Small intestine (tissue), 7 donors: ENCODE results near the gene GAREM2. TPM values are rescaled to one million over a fixed set of nuclear protein-coding genes. Genes with fewer than 3 reads are reported as not detected.

Source experiments
- DNase-seq, 2 donors: peaks; one replicate each; pipeline versions ENCODE4 v3.0.0 to v3.0.0-alpha.2; 2013
- FAIRE-seq: peaks from 2 replicates; lab custom pipeline; 2012; peaks lifted over from hg19 to GRCh38; lab: Jason Lieb, UNC
- H3K27ac ChIP-seq, 3 donors: one replicate each; pipeline ENCODE4 v1.5.1; 2013; ENCODE audit warnings: low read length in 2 of 3, mild to moderate bottlenecking in 2 of 3, control low read depth in 1 of 3, inconsistent platforms in 1 of 3, low read depth in 1 of 3, moderate library complexity in 1 of 3
- H3K27me3 ChIP-seq, 3 donors: one replicate each; pipeline ENCODE4 v1.6.1; 2013; ENCODE audit warnings: low read length in 3 of 3, inconsistent platforms in 1 of 3; ENCODE audit not compliant: control insufficient read depth in 3 of 3, insufficient read depth in 3 of 3
- H3K36me3 ChIP-seq, 3 donors: one replicate each; pipeline ENCODE4 v1.6.1; 2013; ENCODE audit warnings: low read length in 3 of 3, inconsistent platforms in 1 of 3, low read depth in 1 of 3, mild to moderate bottlenecking in 1 of 3, moderate library complexity in 1 of 3; ENCODE audit not compliant: control insufficient read depth in 3 of 3, insufficient read depth in 2 of 3
- H3K4me1 ChIP-seq, 3 donors: one replicate each; pipeline ENCODE4 v1.6.1; 2013; ENCODE audit warnings: low read length in 2 of 3, inconsistent platforms in 1 of 3, low read depth in 1 of 3, mild to moderate bottlenecking in 1 of 3, moderate library complexity in 1 of 3; ENCODE audit not compliant: control insufficient read depth in 3 of 3, insufficient read depth in 2 of 3
- H3K4me3 ChIP-seq, 3 donors: one replicate each; pipeline ENCODE4 v1.5.1; 2013; ENCODE audit warnings: low read length in 3 of 3, control low read depth in 1 of 3, inconsistent platforms in 1 of 3, low read depth in 1 of 3, mild to moderate bottlenecking in 1 of 3, moderate library complexity in 1 of 3
- H3K9me3 ChIP-seq, 2 donors: one replicate each; pipeline ENCODE4 v1.6.1; 2013; ENCODE audit warnings: low read depth in 1 of 2, low read length in 1 of 2; ENCODE audit not compliant: control insufficient read depth in 2 of 2, insufficient read depth in 1 of 2
- WGBS, 3 donors: extraction: QIAGEN DNeasy Blood & Tissue Kit; methylation state at CpG; one replicate each; pipeline ENCODE4 v1.1.7; 2013; 5-methylcytosine and 5-hydroxymethylcytosine counted together
- polyA plus RNA-seq, 4 donors: library from polyadenylated mRNA; stranded (reverse) in 3 of 4; unstranded in 1 of 4; fragments of 200-250 nt in 3 of 4; fragments of 120-200 nt in 1 of 4; gene quantifications; one replicate each; pipeline versions ENCODE4 v1.2.1 to v1.2.3, GENCODE V29; 2013
- donor health status: healthy with polysubstance abuse.
- donor health status: control.
- donor health status: control.
- donor health status: Bipolar disorder and iron deficiency.
- donor health status: healthy.

Gene GAREM2
- polyA plus RNA-seq, 4 donors, result 0.22 to 1.2 (median 0.82) TPM

GRCh38 chr2:26238311-26238958 lies 65.5 kb downstream of the GAREM2 start:
- FAIRE-seq (no peak), DNase-seq (peak; percentile 38 to 58)
- H3K4me3 ChIP-seq, result no peak overlapping the region
- H3K27me3 ChIP-seq, result no peaks in the 10 kb centered on the region
- H3K27ac ChIP-seq, result no peak overlapping the region
- H3K36me3 ChIP-seq, result peaks cover 10 to 31% (median 11%) of the 10 kb centered on the region in 3 donors
- peaks cover 7 to 17% (median 9%) of the 10 kb centered on the region in 3 donors for H3K4me1 ChIP-seq
- no peaks in the 10 kb centered on the region for H3K9me3 ChIP-seq
- WGBS, 3 donors, result 43 to 76% (median 63%) methylated on average over 4 of the region's 4 CpGs

Other genes starting within 250 kb of the GAREM2 start
- 1 to 10 TPM in 2 of 4 donors, under 1 TPM in 2; 0.22 to 6.3 (median 1.8) TPM for gene KIF3C, start 190.6 kb upstream of the GAREM2 start, polyA plus RNA-seq
- gene RAB10, start 139.0 kb upstream of the GAREM2 start, polyA plus RNA-seq, result 10 to 100 TPM; 39.7 to 79.3 (median 56.9) TPM
- gene HADHA, start 71.5 kb downstream of the GAREM2 start, polyA plus RNA-seq, result 100 to 1,000 TPM; 145 to 217 (median 189) TPM
- gene HADHB, start 71.9 kb downstream of the GAREM2 start, polyA plus RNA-seq, result 100 to 1,000 TPM; 102 to 331 (median 189) TPM
- 10 to 100 TPM in 2 of 4 donors, 1 to 10 TPM in 2; 4.3 to 36.4 (median 8.2) TPM for gene SELENOI, start 173.1 kb downstream of the GAREM2 start, polyA plus RNA-seq
- 1 to 10 TPM in 1 of 4 donors, under 1 TPM in 1, not detected in 2; 0.09 to 1.2 TPM for gene ADGRF3, start 173.7 kb downstream of the GAREM2 start, polyA plus RNA-seq
- gene DRC1, start 228.8 kb downstream of the GAREM2 start, polyA plus RNA-seq, result under 1 TPM in 2 of 4 donors, not detected in 2; 0.09 to 0.18 TPM